Fibroblast of skin of left quadriceps (primary cell): ENCODE data around the gene LHFPL3.
"Not testable (repeated sequence)": the region's sequence is repeated elsewhere in the genome, so short reads cannot be mapped to it uniquely, and the experiment has no call there.

Source experiments
- DNase-seq, 2 experiments: peaks; one replicate each; pipeline ENCODE4 v3.0.0-alpha.2; 2013; ENCODE audit warnings: low read depth in 2 of 2

LHFPL3 gene

DNA sequence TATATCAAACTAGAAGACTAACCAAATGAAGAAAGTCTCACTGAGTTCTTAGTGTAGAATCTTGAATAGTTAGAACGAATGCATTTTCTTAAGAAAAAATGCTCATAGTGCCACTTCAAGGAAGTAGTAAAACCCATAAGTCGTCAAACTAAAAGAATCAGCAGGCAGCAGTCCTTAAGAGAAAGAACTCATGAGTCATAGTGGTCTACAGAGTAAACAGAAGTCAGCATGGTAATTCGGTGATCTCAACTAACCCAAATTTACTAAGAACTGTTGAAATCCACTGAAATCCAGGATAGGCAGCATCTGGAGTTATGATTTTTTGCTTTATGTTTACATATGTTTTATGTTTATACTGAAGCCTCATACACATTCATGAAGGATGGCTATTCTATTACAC lies 256.2 kb downstream of the LHFPL3 start:
- no peak for DNase-seq

DNA sequence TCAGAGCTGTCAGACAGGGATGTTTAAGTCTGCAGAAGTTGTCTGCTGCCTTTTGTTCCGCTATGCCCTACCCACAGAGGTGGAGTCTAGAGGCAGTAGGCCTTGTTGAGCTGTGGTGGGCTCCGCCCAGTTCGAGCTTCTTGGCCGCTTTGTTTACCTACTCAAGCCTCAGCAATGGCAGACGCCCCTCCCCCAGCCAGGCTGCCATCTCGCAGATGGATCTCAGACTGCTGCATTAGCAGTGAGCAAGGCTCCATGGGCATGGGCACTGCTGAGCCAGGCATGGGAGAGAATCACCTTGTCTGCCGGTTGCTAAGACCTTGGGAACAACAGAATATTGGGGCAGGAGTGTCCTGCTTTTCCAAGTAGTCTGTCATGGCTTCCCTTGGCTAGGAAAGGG lies 267.2 kb downstream of the LHFPL3 start:
- DNase-seq: not testable (repeated sequence)

DNA sequence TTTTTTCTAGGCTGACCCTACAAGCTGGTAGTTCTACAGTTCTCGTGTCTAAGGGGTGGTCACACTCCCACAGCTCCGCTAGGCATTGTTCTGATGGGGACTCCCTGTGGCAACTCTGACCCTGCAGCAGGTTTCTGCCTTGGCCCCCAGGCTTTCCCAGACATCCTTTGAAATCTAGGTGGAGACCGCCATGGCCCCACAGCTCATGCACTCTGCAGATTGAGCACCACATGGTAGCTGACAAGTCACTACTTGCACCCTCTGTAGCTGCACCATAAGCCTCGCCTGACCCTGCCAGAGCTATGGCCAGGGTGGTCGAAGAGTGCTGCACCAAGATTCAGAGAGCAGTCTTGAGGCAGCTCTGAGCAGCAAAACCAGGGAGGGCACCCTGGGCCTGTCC lies 275.6 kb downstream of the LHFPL3 start:
- no peak for DNase-seq

DNA sequence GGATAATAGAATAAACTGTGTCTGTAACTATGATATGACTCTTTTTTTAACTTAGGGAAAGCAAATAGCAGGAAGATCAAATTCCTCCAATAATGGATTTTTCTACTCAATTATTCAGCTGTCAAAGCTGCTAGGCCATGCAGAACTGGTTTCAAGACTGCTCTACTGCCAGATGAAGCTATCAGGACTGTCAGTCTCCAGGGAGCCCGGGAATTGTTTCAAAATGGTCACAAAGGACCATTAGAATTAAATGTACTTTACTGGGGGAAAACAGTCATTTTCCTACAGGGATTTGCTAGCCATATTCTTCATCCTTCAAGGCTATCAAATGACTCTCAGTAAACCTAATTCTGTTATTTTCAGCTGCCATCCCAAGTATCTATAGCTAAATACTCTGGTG lies 276.3 kb downstream of the LHFPL3 start:
- no peak for DNase-seq

DNA sequence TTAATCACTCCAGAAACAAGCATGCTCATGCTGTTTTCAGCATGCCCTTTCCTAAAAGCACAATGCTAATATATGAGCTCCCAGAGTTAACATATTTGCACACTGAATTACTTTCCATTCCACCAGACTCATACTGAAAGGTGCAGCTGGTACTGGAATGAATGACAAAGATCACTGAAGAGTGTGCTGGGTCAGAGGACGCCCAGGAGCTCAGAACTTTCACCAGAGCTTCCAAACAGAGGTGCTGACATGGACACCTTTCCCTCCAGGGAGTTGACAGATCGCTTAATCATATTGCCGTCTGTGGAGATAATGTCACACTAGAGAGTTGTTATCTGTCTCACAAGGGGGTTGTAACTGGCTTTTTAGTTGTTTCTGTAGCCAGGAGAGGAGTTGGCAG lies 292.9 kb downstream of the LHFPL3 start:
- DNase-seq: no peak

DNA sequence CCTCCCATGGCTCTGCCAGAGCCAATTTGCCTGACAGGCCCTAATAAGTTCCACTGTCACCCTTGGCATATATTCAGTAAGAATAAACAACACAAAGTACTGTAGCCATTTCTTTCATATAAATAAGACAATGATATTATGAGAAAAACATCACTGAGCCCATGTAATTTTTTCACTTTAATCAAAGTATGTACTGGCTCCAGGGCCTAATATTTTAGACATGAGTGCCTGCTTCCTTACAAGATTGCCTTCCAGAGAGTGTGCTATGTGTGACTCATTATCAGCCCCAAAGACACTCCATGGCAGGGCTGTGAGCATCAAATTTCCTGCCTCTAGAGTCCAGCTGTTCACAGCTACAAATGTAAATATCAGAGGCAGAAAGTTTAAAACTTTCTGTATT lies 297.6 kb downstream of the LHFPL3 start:
- no peak for DNase-seq

DNA sequence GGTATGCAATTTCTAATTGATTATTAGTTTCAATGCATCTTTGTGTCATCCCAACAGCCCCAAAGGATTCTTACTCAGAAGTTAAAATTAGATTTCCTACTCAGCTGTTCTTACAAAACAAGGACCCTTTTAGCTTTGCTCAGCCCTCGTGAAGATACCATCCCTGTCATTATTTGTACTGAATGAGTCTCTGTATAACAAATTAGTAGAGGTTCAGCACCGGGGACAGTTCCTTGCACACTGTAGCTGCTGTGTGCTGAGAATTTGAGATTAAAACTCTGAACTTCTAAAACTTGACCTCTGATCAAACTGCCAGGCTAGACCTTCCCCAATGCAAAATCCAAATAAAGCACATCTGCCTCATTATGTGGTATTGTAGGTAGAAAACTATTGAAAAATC lies 299.1 kb downstream of the LHFPL3 start:
- peak in 1 of 2 experiments; percentile 1 for DNase-seq

DNA sequence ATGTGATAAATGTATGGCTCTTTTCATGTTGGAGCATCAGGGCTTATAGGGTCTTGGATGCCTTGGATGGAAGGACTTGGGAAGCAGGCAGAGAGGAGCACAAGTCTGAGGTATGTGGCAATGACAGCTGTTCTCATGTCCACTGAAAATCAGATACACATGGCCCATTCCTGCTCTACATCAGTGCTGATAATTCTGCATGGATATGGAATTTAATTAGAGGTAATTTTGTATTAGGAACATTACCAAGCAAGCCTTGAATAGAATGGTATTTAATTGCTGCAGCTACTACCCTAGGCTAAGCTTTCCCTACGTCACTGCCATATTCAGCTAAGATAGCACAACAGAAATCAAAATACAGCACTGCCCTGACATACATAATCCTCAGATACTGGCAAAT lies 299.6 kb downstream of the LHFPL3 start:
- no peak for DNase-seq

DNA sequence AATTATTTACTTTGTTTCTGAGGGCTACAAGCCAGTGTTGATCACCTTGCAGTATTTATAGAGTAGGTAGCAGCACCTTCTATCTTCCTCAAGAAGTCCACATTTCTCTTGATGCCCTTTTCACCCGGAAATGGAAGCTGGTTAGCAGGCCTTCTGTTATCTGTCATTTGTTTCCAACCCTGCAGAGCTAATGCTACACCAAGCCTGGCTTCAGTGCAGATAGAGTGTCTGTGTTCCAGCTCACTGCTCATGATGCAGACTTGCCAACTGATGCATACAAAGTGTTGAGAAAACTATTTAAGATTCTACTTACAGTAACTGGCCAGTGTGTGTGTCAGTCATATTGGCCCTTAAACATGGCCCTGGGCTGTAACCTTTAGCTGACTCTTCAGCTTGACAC lies 301.0 kb downstream of the LHFPL3 start:
- DNase-seq: no peak

DNA sequence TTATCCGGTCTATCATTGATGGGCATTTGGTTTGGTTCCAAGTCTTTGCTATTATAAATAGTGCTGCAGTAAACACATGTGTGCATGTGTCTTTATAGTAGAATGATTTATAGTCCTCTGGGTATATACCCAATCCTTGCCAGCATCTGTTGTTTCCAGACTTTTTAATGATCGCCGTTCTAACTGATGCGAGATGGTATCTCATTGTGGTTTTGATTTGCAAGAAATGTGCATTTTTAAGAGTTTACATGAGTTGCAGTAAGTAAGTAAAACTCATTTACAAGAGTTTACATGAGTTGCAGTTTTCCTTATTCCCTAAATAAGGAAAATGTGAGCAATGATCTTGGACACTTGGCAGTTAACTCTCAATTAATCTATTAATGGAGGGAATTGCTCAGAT lies 312.1 kb downstream of the LHFPL3 start:
- DNase-seq: no peak

DNA sequence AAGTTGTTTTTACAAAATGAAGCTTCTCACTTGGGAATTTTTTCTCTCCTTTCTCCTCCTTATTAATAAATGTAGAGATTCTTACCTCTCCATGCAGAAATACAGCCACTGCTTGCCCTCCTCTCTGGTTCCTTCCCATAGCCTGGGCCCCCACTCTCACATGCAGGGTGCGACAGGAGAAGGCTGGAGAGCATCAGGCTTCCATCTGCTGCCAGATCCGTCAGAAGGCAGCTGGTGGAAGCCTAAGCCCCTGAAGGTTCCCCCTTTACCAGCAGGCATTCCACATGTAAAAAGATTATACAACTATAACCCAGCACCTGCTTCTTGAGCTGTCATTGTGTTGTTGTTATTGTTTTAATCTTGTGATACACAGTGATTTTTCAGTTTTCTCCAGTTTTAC lies 314.2 kb downstream of the LHFPL3 start:
- DNase-seq: no peak

DNA sequence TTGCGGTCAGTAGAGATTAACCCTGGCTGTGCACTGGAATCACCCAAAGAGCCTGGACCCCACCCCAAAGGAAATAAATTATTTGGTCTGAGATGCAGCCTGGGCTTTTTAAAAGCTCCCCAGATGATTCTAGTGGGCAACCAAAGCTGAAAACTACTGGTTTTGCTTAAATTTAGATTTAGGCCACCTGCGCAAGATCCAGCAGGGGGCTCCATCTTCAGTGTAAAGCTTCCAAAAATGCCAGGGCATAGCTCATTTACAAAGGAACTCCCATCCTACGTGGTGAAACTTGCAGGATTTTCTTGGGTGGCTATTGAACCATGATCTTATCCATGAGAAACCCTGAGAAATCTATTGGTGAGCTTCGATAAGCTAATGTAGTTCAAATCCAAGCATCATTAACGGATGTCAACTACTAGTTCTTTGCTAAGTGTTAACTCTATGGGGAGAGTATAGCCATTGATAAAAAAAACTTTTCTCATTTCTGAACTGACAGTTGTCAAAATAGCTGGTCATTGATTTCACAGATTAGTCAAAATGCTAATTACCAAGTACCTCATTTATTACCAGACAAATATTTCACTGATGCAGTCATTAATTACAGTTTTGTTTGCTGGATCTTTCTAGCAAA lies 315.3 kb downstream of the LHFPL3 start:
- DNase-seq: no peak

DNA sequence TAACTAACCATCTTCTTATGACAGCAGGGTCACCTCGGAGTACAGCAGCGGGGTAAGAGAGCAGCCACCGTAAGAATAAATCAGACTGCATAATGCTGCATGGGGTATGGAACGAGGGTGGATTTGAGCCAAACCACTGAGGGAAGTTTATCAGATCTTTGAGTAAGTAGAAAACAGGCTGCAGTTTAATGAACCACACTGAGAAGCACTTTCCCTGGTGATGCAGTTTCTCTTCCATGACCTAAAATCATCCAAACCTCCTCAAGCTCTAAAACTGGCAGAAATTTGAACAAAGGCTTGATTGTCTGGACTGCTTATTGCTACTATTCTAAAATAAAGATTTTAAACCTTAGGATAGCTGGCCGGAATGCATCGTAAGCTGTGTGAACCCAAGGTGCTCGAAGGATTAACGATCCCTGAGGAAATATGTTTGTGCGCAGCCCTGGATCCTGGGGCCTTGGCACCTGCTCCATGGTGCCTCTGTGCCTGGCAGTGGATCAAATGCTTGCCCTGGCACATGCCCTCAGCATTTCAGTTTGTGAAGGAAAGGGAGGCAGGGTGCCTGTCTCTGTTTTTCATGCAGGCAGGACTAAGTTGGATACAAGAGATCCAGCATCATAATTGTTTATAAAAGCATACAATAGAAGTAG lies 322.7 kb downstream of the LHFPL3 start:
- DNase-seq: no peak

DNA sequence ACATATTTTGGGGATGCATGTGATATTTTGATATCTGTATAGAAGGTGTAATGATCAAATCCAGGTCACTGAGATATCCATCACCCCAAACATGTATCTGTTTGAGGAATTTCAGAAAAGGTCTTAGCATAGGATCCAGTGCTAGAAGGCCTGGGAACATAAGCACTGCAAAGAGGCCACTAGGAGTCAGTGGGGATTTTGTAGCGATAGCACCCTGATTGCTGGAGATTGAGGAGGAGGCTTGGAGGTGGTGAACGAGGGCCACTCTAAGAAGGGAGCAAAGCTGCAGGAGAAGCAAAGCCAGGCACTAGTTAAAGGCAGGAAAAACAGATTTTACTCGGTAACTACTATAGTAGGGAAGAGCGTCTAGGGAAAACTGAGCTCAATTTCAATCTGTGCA lies 324.0 kb downstream of the LHFPL3 start:
- no peak for DNase-seq

DNA sequence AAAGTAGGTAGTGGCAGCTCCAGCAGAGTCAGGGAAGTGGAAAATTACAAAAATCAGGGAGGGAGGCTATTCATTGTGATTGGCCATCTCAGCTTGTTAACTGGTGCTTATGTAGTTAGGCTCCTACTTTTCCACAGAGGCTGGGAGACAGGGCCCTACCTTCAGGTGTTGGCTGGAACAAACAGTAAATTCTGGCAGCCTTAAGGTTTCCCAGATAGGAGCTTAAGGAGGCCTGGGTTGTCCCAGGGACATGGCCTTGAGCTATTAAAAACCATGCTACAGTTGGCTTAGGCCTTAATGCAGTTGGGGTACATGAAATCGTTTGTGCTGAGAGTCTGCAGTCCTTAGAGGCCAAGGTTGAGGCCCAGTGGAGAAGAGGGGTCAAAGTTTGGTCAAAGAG lies 324.5 kb downstream of the LHFPL3 start:
- DNase-seq: no peak

DNA sequence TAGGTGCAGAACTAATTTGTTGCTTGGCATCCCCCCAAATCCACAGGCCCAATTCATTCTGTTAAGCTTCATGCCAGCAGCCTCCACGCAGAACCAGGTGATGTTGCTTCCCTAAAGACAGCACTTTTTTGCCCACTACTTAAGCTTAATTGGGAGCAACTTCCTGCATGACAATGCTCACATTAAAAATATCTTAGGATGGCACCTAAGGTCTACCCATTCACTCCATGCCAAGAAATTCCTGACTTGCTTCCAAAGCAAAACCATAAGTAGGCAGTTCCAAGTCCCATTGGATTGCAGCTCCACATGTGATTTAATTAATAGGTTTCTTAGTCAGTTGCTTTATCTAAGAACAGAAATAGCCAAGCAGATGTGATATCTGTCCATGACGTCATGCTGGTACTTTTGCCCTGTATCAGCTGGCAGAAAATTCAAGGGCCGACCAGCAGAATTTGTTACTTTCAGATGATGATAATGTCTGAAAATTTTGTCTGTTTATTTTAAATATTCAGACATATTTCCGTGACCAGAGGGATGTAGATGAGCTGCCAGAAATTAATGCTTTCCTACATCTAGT lies 325.5 kb downstream of the LHFPL3 start:
- no peak for DNase-seq

DNA sequence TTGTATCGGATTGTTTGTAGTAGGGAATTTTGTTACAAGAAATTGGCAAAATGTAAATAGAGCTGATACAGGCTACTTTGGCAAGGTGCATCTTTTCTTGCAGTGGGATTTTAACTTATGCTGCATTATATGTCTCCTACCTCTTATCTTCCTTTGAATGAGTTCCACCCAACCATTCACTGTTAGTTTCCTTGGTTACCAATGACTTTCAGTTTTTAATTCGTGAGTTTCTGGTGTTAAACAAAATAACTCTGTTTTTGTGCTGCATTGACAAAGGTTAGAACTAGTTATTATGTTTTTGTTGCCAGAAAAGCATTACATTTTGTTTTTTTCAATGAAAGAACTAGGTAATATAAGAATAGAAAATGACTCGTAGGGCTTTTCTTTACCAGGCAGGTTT lies 327.2 kb downstream of the LHFPL3 start:
- no peak for DNase-seq

DNA sequence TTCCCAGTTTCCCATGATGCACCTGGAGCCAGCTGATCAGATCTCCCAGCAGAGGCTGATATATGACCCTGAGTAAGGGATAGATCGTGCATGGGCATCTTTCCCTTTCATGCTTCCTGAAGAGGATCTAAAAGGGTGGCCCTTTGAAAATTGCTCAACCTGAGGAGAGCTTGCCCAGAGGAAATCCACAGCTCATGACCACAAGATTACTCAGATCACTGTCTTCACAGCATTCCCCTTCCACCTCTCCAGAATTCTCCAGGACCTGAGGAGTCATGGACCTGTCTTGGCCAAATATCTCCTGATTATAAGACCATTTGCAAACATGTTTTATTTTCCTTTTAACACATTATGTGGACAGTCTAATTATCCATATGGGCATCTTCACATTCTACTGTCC lies 328.1 kb downstream of the LHFPL3 start:
- no peak for DNase-seq

DNA sequence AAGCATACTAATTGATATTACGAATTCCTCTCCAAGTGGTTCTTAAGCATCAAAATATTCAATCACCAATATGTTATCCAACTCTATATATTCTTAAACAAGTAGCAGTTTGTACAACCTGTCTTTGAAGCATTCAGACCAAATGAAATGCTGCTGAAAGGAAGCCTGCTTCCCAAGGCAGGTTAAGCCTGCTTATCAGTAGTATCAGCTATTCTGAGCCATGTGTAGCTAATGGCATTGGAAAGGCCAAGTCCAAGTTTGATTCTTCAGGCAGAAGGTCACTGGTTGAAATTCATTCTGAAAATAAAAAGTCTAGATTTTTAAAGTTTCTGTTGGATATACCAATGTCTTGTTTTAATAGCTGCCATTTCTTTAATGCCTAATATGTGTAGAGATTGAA lies 328.7 kb downstream of the LHFPL3 start:
- no peak for DNase-seq

DNA sequence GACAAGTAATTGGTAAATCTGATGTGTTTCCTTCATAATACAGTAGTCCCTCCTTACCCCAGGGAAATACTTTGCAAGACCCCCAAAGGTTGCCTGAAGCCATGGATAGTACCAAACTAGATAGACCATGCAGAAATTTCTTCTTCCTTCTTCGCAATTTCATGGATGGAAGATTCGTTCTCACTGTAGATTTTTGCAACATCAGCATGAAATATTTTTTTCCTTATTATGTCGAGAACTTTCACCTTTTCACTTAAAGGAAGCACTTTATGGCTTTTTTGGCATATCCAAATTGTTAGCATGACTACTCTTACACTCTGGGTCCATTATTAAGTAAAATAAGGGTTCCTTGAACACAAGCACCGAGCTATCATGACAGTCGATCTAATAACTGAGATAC lies 333.2 kb downstream of the LHFPL3 start:
- no peak for DNase-seq

DNA sequence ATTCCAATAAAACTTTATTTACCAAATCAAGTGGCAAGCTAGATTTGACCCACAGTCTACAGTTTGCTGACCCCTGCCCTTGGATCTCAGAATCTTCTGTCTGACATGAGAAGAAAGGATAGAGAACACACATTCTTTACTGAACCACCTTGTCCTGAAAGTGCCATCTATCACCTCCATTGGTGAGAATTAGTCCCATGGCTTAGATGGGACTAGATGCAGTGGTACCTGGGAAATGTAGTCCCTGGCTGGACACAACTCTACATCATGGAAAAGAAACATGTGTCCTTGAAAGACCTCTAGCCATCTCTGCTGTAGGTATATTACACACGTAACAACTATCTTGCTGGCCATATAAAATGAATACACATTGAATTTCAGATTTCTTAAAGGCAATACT lies 336.2 kb downstream of the LHFPL3 start:
- no peak for DNase-seq

DNA sequence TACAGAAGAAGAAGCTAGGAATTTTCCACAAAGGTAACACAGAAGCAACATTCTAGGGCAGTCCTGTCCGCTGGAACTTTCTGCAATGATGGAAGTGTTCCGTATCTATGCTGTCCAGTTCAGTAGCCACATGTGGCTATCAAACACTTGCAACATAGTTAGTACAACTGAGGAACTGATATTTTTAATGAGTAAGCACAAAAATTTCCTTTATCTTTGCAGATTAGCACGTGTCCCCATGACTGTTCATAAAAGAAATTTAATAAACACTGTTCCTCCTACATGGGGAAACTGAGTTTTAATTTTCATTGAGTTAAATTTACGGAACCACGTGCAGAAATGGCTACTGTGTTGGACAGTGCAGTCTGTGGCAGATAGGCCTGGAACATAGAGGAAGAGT lies 349.2 kb downstream of the LHFPL3 start:
- DNase-seq: no peak

DNA sequence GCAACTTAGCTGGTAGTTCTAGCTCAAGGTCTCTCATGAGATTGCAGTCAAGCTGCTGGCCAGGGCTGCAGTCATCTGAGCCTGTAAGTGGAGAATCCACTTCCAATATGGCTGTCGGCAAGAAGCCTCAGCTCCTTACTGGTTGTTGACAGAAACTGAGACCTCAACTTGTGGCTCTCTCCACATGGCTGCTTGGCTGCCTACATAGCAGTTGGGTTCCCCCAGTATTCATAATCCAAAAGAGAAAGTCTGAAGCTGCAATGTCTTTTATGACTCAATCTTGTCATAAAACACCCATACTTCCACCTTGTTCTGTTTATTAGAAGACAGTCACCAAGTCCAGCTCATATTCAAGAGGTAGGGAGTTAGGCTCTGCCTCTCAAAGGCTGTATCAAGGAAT lies 350.7 kb downstream of the LHFPL3 start:
- no peak for DNase-seq

DNA sequence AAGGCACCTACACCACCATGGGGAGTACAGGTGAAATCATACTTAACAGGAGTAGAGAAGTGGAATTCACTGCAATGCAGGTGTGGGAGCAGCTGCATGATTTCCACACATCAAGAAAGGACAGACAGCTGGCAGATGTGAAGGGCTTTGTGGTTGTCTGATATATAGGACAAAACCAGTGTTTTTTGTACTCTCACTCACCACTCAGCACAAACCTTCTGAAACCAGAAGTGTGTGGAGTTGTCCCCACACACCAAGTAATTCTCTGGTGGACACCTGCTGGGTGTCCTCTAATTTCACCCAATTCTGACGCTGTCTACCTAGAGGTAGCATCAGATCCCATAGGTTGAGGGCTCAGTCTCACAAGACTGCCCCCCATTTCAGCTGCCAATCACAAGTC lies 357.9 kb downstream of the LHFPL3 start:
- DNase-seq: no peak
